Mucosa of stomach (tissue), 1 donor: Measurements from ENCODE around the gene ANKFY1.
"Not testable (repeated sequence)": the region's sequence is repeated elsewhere in the genome, so short reads cannot be mapped to it uniquely, and the experiment has no call there.

Source experiments
- H3K27me3 ChIP-seq: one replicate; pipeline ENCODE4 v1.7.0; 2013; ENCODE audit warnings: mild to moderate bottlenecking, low read length; ENCODE audit not compliant: control insufficient read depth, insufficient read depth
- H3K36me3 ChIP-seq: one replicate; pipeline ENCODE4 v1.7.0; 2013; ENCODE audit warnings: low read length; ENCODE audit not compliant: control insufficient read depth, insufficient read depth
- H3K4me1 ChIP-seq: one replicate; pipeline ENCODE4 v1.7.0; 2013; ENCODE audit warnings: mild to moderate bottlenecking, low read length; ENCODE audit not compliant: control insufficient read depth, insufficient read depth
- H3K4me3 ChIP-seq: one replicate; pipeline ENCODE4 v1.7.0; 2013; ENCODE audit warnings: low read length
- H3K9ac ChIP-seq: one replicate; pipeline ENCODE4 v1.7.0; 2013; ENCODE audit warnings: mild to moderate bottlenecking, low read length, moderate library complexity
- H3K9me3 ChIP-seq: one replicate; pipeline ENCODE4 v1.7.0; 2013; ENCODE audit warnings: mild to moderate bottlenecking, low read length, moderate library complexity; ENCODE audit not compliant: control insufficient read depth
- donor health status: Pancreatic carcinoma.

The ANKFY1 gene

GRCh38 chr17:4138906-4139526 lies 124.8 kb downstream of the ANKFY1 start:
- not testable (repeated sequence) for H3K36me3 ChIP-seq, H3K4me3 ChIP-seq, H3K9ac ChIP-seq, H3K27me3 ChIP-seq, H3K9me3 ChIP-seq
- H3K4me1 ChIP-seq: peaks cover 48% of the 10 kb centered on the region

- Histone ChIP-seq H3K36me3 (no peaks in the 10 kb centered on the region), H3K4me3 (no peak overlapping the region), H3K9ac (no peak overlapping the region), H3K4me1 (peaks cover 41% of the 10 kb centered on the region), H3K9me3 (no peaks in the 10 kb centered on the region), H3K27me3 (no peaks in the 10 kb centered on the region)
Measured at GRCh38 chr17:4136373-4136772, 127.4 kb downstream of the ANKFY1 start.

GRCh38 chr17:4135489-4135888 lies 128.3 kb downstream of the ANKFY1 start:
- H3K4me3 ChIP-seq: no peak overlapping the region

GRCh38 chr17:4134721-4135120 lies 129.1 kb downstream of the ANKFY1 start:
- no peaks in the 10 kb centered on the region for H3K36me3 ChIP-seq
- no peak overlapping the region for H3K9ac ChIP-seq
- H3K4me1 ChIP-seq: peaks cover 30% of the 10 kb centered on the region
- H3K4me3 ChIP-seq: no peak overlapping the region
- H3K9me3 ChIP-seq: no peaks in the 10 kb centered on the region
- no peaks in the 10 kb centered on the region for H3K27me3 ChIP-seq

More at GRCh38 chr17:4135489-4135888, 128.3 kb downstream of the ANKFY1 start:
- H3K4me1 ChIP-seq: peaks cover 37% of the 10 kb centered on the region
- no peak overlapping the region for H3K9ac ChIP-seq
- no peaks in the 10 kb centered on the region for H3K36me3 ChIP-seq
- no peaks in the 10 kb centered on the region for H3K27me3 ChIP-seq
- no peaks in the 10 kb centered on the region for H3K9me3 ChIP-seq

- Histone ChIP-seq H3K36me3 (no peaks in the 10 kb centered on the region), H3K4me3 (no peak overlapping the region), H3K9me3 (no peaks in the 10 kb centered on the region), H3K27me3 (no peaks in the 10 kb centered on the region), H3K4me1 (peaks cover 4% of the 10 kb centered on the region), H3K9ac (no peak overlapping the region)
Measured at GRCh38 chr17:4130715-4131114, 133.1 kb downstream of the ANKFY1 start.

- Histone ChIP-seq H3K9me3 (no peaks in the 10 kb centered on the region), H3K36me3 (peaks cover 5% of the 10 kb centered on the region), H3K27me3 (no peaks in the 10 kb centered on the region), H3K4me1 (peaks cover 4% of the 10 kb centered on the region), H3K9ac (no peak overlapping the region), H3K4me3 (no peak overlapping the region)
Measured at GRCh38 chr17:4127555-4127954, 136.2 kb downstream of the ANKFY1 start.

GRCh38 chr17:4125552-4125951 lies 138.2 kb downstream of the ANKFY1 start:
- Histone ChIP-seq H3K36me3 (peaks cover 11% of the 10 kb centered on the region), H3K4me1 (no peaks in the 10 kb centered on the region), H3K9ac (no peak overlapping the region), H3K9me3 (no peaks in the 10 kb centered on the region), H3K4me3 (no peak overlapping the region), H3K27me3 (no peaks in the 10 kb centered on the region)

- Histone ChIP-seq H3K27me3 (no peaks in the 10 kb centered on the region), H3K4me3 (no peak overlapping the region), H3K36me3 (peaks cover 11% of the 10 kb centered on the region), H3K9me3 (no peaks in the 10 kb centered on the region), H3K4me1 (no peaks in the 10 kb centered on the region), H3K9ac (no peak overlapping the region)
Measured at GRCh38 chr17:4124999-4125398, 138.8 kb downstream of the ANKFY1 start.

- H3K36me3 ChIP-seq: peaks cover 18% of the 10 kb centered on the region
- H3K9ac ChIP-seq: no peak overlapping the region
- H3K4me1 ChIP-seq: no peaks in the 10 kb centered on the region
- no peaks in the 10 kb centered on the region for H3K9me3 ChIP-seq
- no peak overlapping the region for H3K4me3 ChIP-seq
- H3K27me3 ChIP-seq: no peaks in the 10 kb centered on the region
Measured at GRCh38 chr17:4120332-4120731, 143.4 kb downstream of the ANKFY1 start.

GRCh38 chr17:4119299-4119698 lies 144.5 kb downstream of the ANKFY1 start:
- Histone ChIP-seq H3K4me1 (no peaks in the 10 kb centered on the region), H3K4me3 (no peak overlapping the region), H3K36me3 (peaks cover 18% of the 10 kb centered on the region), H3K9ac (no peak overlapping the region), H3K27me3 (no peaks in the 10 kb centered on the region), H3K9me3 (no peaks in the 10 kb centered on the region)

- H3K27me3 ChIP-seq: no peaks in the 10 kb centered on the region
- no peaks in the 10 kb centered on the region for H3K4me1 ChIP-seq
- no peaks in the 10 kb centered on the region for H3K9me3 ChIP-seq
- peaks cover 13% of the 10 kb centered on the region for H3K36me3 ChIP-seq
- H3K9ac ChIP-seq: no peak overlapping the region
- H3K4me3 ChIP-seq: no peak overlapping the region
Measured at GRCh38 chr17:4118015-4118743, 145.6 kb downstream of the ANKFY1 start.

- Histone ChIP-seq H3K9me3 (no peaks in the 10 kb centered on the region), H3K9ac (no peak overlapping the region), H3K4me3 (no peak overlapping the region), H3K4me1 (no peaks in the 10 kb centered on the region), H3K27me3 (no peaks in the 10 kb centered on the region), H3K36me3 (peaks cover 12% of the 10 kb centered on the region)
Measured at GRCh38 chr17:4116516-4116915, 147.3 kb downstream of the ANKFY1 start.
